HEK293 (cell line): ENCODE measurements around the gene N4BP3.

Experiments used
- CTCF ChIA-PET: fragments of 350-600 bp; formaldehyde crosslinking; extraction: SDS; loops from one replicate; lab custom pipeline; 2021; ENCODE audit warnings: antibody characterized with exemption; lab: Yijun Ruan, JAX
- POLR2A ChIA-PET: fragments of 300-600 bp; formaldehyde crosslinking; extraction: SDS; loops from one replicate; lab custom pipeline; 2020; ENCODE audit warnings: antibody characterized with exemption, inconsistent platforms; lab: Yijun Ruan, JAX
- H3K27ac ChIP-seq: fragments of 200-500 bp; sonication (Bioruptor generic); 2 replicates; pipeline ENCODE4 v1.5.1; 2014; ENCODE audit warnings: low read depth, low read length, control low read depth, inconsistent platforms; ENCODE audit errors: extremely low read depth
- H3K36me3 ChIP-seq, 2 experiments: fragments of 200-500 bp in 1 of 2; sonication (Bioruptor generic) in 1 of 2; 1 replicate in 1 of 2; 2 replicates in 1 of 2; pipeline ENCODE4 v1.5.1; 2014 to 2017; ENCODE audit warnings: inconsistent platforms in 2 of 2, low read length in 2 of 2; ENCODE audit not compliant: control insufficient read depth in 2 of 2, insufficient read depth in 1 of 2
- H3K4me1 ChIP-seq: fragments of 200-500 bp; sonication (Bioruptor generic); 2 replicates; pipeline ENCODE4 v1.5.1; 2014; ENCODE audit warnings: mild to moderate bottlenecking, low read length, inconsistent platforms; ENCODE audit not compliant: control insufficient read depth, insufficient read depth
- H3K4me3 ChIP-seq: 2 replicates; pipeline ENCODE4 v1.5.1; 2011; ENCODE audit warnings: low read depth, mild to moderate bottlenecking, control low read depth, low read length, moderate library complexity
- H3K9me3 ChIP-seq: fragments of 200-500 bp; sonication (Bioruptor generic); 2 replicates; pipeline ENCODE4 v1.5.1; 2014; ENCODE audit warnings: low read depth, low read length, inconsistent platforms; ENCODE audit not compliant: control insufficient read depth, insufficient read depth
- GLIS2 ChIP-seq: fragments of 450-650 bp; formaldehyde crosslinking; IDR thresholded peaks from 2 replicates; pipeline ENCODE4 v1.5.1; 2016; ENCODE audit warnings: missing biosample characterization, missing genetic modification characterization
- KLF10 ChIP-seq: fragments of 450-650 bp; IDR thresholded peaks from 2 replicates; pipeline ENCODE4 v1.5.1; 2018; ENCODE audit warnings: missing biosample characterization, mild to moderate bottlenecking, missing genetic modification characterization
- KLF8 ChIP-seq: fragments of 450-650 bp; formaldehyde crosslinking; IDR thresholded peaks from 2 replicates; pipeline ENCODE4 v1.5.1; 2016; ENCODE audit warnings: missing biosample characterization, missing genetic modification characterization
- MYNN ChIP-seq: fragments of 450-650 bp; formaldehyde crosslinking; IDR thresholded peaks from 2 replicates; pipeline ENCODE4 v1.5.1; 2016; ENCODE audit warnings: missing biosample characterization, missing genetic modification characterization, borderline replicate concordance
- OSR2 ChIP-seq: fragments of 450-650 bp; formaldehyde crosslinking; IDR thresholded peaks from 2 replicates; pipeline ENCODE4 v1.5.1; 2016; ENCODE audit warnings: missing biosample characterization, missing genetic modification characterization
- SETDB1 ChIP-seq: IDR thresholded peaks from one replicate; pipeline ENCODE4 v1.6.1; 2017; ENCODE audit warnings: mild to moderate bottlenecking, low read length, moderate library complexity, mixed read lengths; ENCODE audit not compliant: insufficient read length
- ZNF239 ChIP-seq: fragments of 450-650 bp; formaldehyde crosslinking; IDR thresholded peaks from 2 replicates; pipeline ENCODE4 v1.5.1; 2016; ENCODE audit warnings: missing biosample characterization, missing genetic modification characterization
- ZNF544 ChIP-seq: fragments of 450-650 bp; formaldehyde crosslinking; IDR thresholded peaks from 2 replicates; pipeline ENCODE4 v1.5.0; 2017; ENCODE audit warnings: missing biosample characterization, missing genetic modification characterization
- ZNF555 ChIP-seq: fragments of 450-650 bp; formaldehyde crosslinking; conservative IDR thresholded peaks from 2 replicates; pipeline ENCODE4 v1.5.1; 2017; ENCODE audit warnings: missing biosample characterization, mild to moderate bottlenecking, missing genetic modification characterization, inconsistent platforms
- ZNF596 ChIP-seq: fragments of 450-650 bp; IDR thresholded peaks from 2 replicates; pipeline ENCODE4 v1.5.0; 2018; ENCODE audit warnings: missing biosample characterization, mild to moderate bottlenecking, missing genetic modification characterization, moderate library complexity
- ZNF654 ChIP-seq: fragments of 450-650 bp; formaldehyde crosslinking; IDR thresholded peaks from 2 replicates; pipeline ENCODE4 v1.5.1; 2016; ENCODE audit warnings: low read depth, missing biosample characterization, missing genetic modification characterization
- ZNF830 ChIP-seq: fragments of 450-650 bp; IDR thresholded peaks from 2 replicates; pipeline ENCODE4 v1.5.0; 2018; ENCODE audit warnings: missing biosample characterization, missing genetic modification characterization, low read depth, mild to moderate bottlenecking, moderate library complexity
- TF ChIP-seq, protein P1 (sequence below): fragments of 450-650 bp; formaldehyde crosslinking; IDR thresholded peaks from 2 replicates; pipeline ENCODE4 v1.5.1; 2017; ENCODE audit warnings: missing biosample characterization, missing genetic modification characterization
- TF ChIP-seq, protein P2 (sequence below): fragments of 450-650 bp; formaldehyde crosslinking; IDR thresholded peaks from 2 replicates; pipeline ENCODE4 v1.5.1; 2016; ENCODE audit warnings: missing biosample characterization, missing genetic modification characterization
- TF ChIP-seq, protein P3 (sequence below): fragments of 450-650 bp; formaldehyde crosslinking; IDR thresholded peaks from 2 replicates; pipeline ENCODE4 v1.5.1; 2016; ENCODE audit warnings: missing biosample characterization, missing genetic modification characterization
- TF ChIP-seq, protein P4 (sequence below): fragments of 450-650 bp; formaldehyde crosslinking; IDR thresholded peaks from 2 replicates; pipeline ENCODE4 v1.5.1; 2016; ENCODE audit warnings: missing biosample characterization, missing genetic modification characterization
- TF ChIP-seq, protein P5 (sequence below): fragments of 450-650 bp; formaldehyde crosslinking; IDR thresholded peaks from 2 replicates; pipeline ENCODE4 v1.5.1; 2017; ENCODE audit warnings: missing biosample characterization, missing genetic modification characterization

The N4BP3 gene

DNA sequence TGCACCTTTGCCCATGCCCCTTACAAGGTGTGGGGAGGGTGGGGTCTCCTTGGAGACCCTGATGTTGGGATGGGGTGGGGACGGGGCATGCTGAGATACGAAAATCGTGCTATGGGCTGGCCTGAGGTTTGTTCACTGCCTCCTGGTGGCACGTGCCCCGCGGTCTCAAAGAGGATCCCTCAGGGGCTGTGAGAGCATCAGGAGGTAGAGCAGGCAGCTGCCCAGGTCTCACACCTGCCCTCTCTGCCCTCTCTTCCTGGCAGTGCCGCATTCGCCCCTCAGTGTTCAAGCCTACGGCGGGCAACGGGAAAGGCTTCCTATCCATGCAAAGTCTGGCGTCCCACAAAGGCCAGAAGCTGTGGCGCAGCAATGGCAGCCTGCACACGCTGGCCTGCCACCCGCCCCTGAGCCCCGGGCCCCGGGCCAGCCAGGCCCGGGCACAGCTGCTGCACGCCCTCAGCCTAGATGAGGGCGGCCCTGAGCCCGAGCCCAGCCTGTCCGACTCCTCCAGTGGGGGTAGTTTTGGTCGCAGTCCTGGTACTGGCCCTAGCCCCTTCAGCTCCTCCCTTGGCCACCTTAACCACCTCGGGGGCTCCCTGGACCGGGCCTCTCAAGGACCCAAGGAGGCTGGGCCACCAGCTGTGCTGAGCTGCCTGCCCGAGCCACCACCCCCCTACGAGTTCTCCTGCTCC, 6.7 kb downstream of the N4BP3 start:
- 0 out of 2 replicates have a peak, but pooled peaks cover 2% of the 10 kb centered on the region for H3K4me1 ChIP-seq
- TF ChIP-seq KLF8 (tag by site-specific recombination) (no peak), ZNF555 (tag by site-specific recombination) (no peak), ZNF596 (tag by site-specific recombination) (no peak), MYNN (tag by site-specific recombination) (no peak), ZNF544 (no peak), ZNF830 (no peak), SETDB1 (no peak), GLIS2 (tag by site-specific recombination) (no peak), OSR2 (no peak), ZNF654 (no peak), KLF10 (tag by site-specific recombination) (no peak), ZNF239 (tag by site-specific recombination) (no peak)
- TF ChIP-seq, protein P1, sequence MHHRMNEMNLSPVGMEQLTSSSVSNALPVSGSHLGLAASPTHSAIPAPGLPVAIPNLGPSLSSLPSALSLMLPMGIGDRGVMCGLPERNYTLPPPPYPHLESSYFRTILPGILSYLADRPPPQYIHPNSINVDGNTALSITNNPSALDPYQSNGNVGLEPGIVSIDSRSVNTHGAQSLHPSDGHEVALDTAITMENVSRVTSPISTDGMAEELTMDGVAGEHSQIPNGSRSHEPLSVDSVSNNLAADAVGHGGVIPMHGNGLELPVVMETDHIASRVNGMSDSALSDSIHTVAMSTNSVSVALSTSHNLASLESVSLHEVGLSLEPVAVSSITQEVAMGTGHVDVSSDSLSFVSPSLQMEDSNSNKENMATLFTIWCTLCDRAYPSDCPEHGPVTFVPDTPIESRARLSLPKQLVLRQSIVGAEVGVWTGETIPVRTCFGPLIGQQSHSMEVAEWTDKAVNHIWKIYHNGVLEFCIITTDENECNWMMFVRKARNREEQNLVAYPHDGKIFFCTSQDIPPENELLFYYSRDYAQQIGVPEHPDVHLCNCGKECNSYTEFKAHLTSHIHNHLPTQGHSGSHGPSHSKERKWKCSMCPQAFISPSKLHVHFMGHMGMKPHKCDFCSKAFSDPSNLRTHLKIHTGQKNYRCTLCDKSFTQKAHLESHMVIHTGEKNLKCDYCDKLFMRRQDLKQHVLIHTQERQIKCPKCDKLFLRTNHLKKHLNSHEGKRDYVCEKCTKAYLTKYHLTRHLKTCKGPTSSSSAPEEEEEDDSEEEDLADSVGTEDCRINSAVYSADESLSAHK (tag by site-specific recombination): no peak
- TF ChIP-seq, protein P2, sequence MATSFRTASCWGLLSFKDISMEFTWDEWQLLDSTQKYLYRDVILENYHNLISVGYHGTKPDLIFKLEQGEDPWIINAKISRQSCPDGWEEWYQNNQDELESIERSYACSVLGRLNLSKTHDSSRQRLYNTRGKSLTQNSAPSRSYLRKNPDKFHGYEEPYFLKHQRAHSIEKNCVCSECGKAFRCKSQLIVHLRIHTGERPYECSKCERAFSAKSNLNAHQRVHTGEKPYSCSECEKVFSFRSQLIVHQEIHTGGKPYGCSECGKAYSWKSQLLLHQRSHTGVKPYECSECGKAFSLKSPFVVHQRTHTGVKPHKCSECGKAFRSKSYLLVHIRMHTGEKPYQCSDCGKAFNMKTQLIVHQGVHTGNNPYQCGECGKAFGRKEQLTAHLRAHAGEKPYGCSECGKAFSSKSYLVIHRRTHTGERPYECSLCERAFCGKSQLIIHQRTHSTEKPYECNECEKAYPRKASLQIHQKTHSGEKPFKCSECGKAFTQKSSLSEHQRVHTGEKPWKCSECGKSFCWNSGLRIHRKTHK (tag by site-specific recombination): no peak
- TF ChIP-seq, protein P3, sequence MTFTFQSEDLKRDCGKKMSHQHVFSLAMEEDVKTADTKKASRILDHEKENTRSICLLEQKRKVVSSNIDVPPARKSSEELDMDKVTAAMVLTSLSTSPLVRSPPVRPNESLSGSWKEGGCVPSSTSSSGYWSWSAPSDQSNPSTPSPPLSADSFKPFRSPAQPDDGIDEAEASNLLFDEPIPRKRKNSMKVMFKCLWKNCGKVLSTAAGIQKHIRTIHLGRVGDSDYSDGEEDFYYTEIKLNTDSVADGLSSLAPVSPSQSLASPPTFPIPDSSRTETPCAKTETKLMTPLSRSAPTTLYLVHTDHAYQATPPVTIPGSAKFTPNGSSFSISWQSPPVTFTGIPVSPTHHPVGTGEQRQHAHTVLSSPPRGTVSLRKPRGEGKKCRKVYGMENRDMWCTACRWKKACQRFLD (tag by site-specific recombination): no peak
- TF ChIP-seq, protein P4, sequence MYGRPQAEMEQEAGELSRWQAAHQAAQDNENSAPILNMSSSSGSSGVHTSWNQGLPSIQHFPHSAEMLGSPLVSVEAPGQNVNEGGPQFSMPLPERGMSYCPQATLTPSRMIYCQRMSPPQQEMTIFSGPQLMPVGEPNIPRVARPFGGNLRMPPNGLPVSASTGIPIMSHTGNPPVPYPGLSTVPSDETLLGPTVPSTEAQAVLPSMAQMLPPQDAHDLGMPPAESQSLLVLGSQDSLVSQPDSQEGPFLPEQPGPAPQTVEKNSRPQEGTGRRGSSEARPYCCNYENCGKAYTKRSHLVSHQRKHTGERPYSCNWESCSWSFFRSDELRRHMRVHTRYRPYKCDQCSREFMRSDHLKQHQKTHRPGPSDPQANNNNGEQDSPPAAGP (tag by site-specific recombination): no peak
- TF ChIP-seq, protein P5, sequence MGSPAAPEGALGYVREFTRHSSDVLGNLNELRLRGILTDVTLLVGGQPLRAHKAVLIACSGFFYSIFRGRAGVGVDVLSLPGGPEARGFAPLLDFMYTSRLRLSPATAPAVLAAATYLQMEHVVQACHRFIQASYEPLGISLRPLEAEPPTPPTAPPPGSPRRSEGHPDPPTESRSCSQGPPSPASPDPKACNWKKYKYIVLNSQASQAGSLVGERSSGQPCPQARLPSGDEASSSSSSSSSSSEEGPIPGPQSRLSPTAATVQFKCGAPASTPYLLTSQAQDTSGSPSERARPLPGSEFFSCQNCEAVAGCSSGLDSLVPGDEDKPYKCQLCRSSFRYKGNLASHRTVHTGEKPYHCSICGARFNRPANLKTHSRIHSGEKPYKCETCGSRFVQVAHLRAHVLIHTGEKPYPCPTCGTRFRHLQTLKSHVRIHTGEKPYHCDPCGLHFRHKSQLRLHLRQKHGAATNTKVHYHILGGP (tag by site-specific recombination): no peak
- TF ChIP-seq, all 188 proteins: peak for 0
- no peak overlapping the region for H3K27ac ChIP-seq

More for the DNA sequence above, 6.7 kb downstream of the N4BP3 start:
- peaks cover 0 to 10% of the 10 kb centered on the region in 2 experiments; a peak in 1 of 3 replicates for H3K36me3 ChIP-seq
- H3K4me3 ChIP-seq: no peak overlapping the region
- ChIA-PET CTCF (interaction anchor here (0.6 to 2.1 kb wide), 20 partner anchors 9 to 1583 kb away, joined by 3 to 19 read pairs (median 6); no protein-coding TSS in a partner anchor), POLR2A (interaction anchor here (0.6 to 2.2 kb wide), 9 partner anchors 10 to 794 kb away, joined by 3 to 13 read pairs (median 4); partner anchors contain the start of gene HNRNPAB)
- no peaks in the 10 kb centered on the region for H3K9me3 ChIP-seq
